D721Med (cell line): ENCODE results near the gene KIAA1755.

ENCODE experiments used
- DNase-seq: peaks from one replicate; pipeline ENCODE4 v3.0.0; 2011; ENCODE audit warnings: low spot score; ENCODE audit not compliant: insufficient read length
- FAIRE-seq: peaks from 2 replicates; lab custom pipeline; 2011; peaks lifted over from hg19 to GRCh38; lab: Jason Lieb, UNC
- TF ChIP-seq, protein P1 (sequence below): IDR thresholded peaks from 2 replicates; pipeline ENCODE4 v1.5.1; 2012; ENCODE audit warnings: mild to moderate bottlenecking, control low read depth; ENCODE audit not compliant: insufficient read depth; ENCODE audit errors: missing control alignments

KIAA1755 gene

GRCh38 chr20:38269715-38270114 is 9.2 kb upstream of the KIAA1755 start:
- FAIRE-seq (no peak), DNase-seq (no peak)
- TF ChIP-seq, protein P1, sequence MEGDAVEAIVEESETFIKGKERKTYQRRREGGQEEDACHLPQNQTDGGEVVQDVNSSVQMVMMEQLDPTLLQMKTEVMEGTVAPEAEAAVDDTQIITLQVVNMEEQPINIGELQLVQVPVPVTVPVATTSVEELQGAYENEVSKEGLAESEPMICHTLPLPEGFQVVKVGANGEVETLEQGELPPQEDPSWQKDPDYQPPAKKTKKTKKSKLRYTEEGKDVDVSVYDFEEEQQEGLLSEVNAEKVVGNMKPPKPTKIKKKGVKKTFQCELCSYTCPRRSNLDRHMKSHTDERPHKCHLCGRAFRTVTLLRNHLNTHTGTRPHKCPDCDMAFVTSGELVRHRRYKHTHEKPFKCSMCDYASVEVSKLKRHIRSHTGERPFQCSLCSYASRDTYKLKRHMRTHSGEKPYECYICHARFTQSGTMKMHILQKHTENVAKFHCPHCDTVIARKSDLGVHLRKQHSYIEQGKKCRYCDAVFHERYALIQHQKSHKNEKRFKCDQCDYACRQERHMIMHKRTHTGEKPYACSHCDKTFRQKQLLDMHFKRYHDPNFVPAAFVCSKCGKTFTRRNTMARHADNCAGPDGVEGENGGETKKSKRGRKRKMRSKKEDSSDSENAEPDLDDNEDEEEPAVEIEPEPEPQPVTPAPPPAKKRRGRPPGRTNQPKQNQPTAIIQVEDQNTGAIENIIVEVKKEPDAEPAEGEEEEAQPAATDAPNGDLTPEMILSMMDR: no peak

- FAIRE-seq: no peak
- TF ChIP-seq, protein P1: no peak
- no peak for DNase-seq
Measured at GRCh38 chr20:38269040-38269439, 8.5 kb upstream of the KIAA1755 start.

DNA sequence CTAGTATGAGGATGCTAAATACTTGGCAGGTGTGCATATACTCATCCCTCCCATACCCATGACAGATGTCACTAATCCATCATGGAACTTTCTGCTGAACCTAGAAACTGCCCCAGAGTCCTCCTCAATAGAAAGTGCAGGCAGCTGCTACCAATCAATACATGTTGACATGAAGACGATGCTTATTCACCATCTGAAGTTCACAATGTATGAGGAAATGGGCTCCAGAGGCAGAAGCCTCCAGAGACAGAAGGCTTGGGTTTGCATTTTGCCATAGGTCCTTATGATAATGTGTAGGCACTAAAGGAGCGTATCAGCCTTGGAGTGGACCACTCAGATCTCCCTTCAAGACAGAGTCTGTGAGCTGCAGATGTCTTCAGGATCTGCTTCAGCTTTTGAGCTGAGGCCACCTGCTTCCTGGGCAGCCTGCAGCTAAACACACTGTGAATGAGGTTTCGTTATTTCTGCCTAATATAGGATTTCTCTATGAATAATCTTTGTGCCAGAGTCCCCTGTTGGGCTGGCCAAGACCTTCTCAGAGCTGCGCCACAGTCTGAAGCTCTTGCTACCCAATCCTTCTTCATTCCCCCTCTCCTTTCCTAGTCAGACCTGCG is 7.5 kb upstream of the KIAA1755 start:
- TF ChIP-seq, protein P1: no peak
- FAIRE-seq: no peak
- DNase-seq: no peak

- no peak for DNase-seq
- no peak for FAIRE-seq
- TF ChIP-seq, protein P1: no peak
Measured at GRCh38 chr20:38267296-38267695, 6.8 kb upstream of the KIAA1755 start.

- TF ChIP-seq, protein P1: no peak
- DNase-seq (no peak), FAIRE-seq (no peak)
Measured at GRCh38 chr20:38266426-38266825, 5.9 kb upstream of the KIAA1755 start.

GRCh38 chr20:38262931-38263330 is 2.4 kb upstream of the KIAA1755 start:
- TF ChIP-seq, protein P1: no peak
- no peak for FAIRE-seq
- DNase-seq: no peak

- TF ChIP-seq, protein P1: no peak
- no peak for DNase-seq
- no peak for FAIRE-seq
Measured at GRCh38 chr20:38261054-38261390, 487 bp upstream of the KIAA1755 start.
